Astrocyte of the spinal cord (primary cell): ENCODE measurements around the gene KCNT2.

Source experiments
- DNase-seq: peaks from one replicate; pipeline ENCODE4 v3.0.0; 2011; ENCODE audit warnings: low read depth, low spot score
- H3K4me3 ChIP-seq: 2 replicates; pipeline ENCODE4 v1.5.1; 2011; ENCODE audit warnings: low read depth, mild to moderate bottlenecking, low read length, moderate library complexity
- in situ Hi-C: cut with HindIII; loops from 2 replicates; pipeline ENCODE4 v1.10.0; 2017; ENCODE audit warnings: low sequenced_read_pairs
- TF ChIP-seq, protein P1 (sequence below): IDR thresholded peaks from 2 replicates; pipeline ENCODE4 v1.5.1; 2012; ENCODE audit warnings: low read depth, mild to moderate bottlenecking, low read length, inconsistent platforms

The KCNT2 gene

GRCh38 chr1:196393742-196394141 lies 214.5 kb downstream of the KCNT2 start:
- DNase-seq: peak; percentile 72
- in situ Hi-C loops: no loop called here
- H3K4me3 ChIP-seq: no peak overlapping the region

GRCh38 chr1:196393282-196393681 lies 215.0 kb downstream of the KCNT2 start:
- TF ChIP-seq, protein P1, sequence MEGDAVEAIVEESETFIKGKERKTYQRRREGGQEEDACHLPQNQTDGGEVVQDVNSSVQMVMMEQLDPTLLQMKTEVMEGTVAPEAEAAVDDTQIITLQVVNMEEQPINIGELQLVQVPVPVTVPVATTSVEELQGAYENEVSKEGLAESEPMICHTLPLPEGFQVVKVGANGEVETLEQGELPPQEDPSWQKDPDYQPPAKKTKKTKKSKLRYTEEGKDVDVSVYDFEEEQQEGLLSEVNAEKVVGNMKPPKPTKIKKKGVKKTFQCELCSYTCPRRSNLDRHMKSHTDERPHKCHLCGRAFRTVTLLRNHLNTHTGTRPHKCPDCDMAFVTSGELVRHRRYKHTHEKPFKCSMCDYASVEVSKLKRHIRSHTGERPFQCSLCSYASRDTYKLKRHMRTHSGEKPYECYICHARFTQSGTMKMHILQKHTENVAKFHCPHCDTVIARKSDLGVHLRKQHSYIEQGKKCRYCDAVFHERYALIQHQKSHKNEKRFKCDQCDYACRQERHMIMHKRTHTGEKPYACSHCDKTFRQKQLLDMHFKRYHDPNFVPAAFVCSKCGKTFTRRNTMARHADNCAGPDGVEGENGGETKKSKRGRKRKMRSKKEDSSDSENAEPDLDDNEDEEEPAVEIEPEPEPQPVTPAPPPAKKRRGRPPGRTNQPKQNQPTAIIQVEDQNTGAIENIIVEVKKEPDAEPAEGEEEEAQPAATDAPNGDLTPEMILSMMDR: no peak
- no peak overlapping the region for H3K4me3 ChIP-seq
- in situ Hi-C loops: no loop called here
- no peak for DNase-seq

More at GRCh38 chr1:196393742-196394141, 214.5 kb downstream of the KCNT2 start:
- TF ChIP-seq, protein P1: no peak

GRCh38 chr1:196387766-196388165 lies 220.5 kb downstream of the KCNT2 start:
- peak; percentile 61 for DNase-seq
- in situ Hi-C loops: no loop called here
- TF ChIP-seq, protein P1: no peak
- no peak overlapping the region for H3K4me3 ChIP-seq

- TF ChIP-seq, protein P1: no peak
- no peak overlapping the region for H3K4me3 ChIP-seq
- no peak for DNase-seq
- in situ Hi-C loops: no loop called here
Measured at GRCh38 chr1:196385109-196385508, 223.1 kb downstream of the KCNT2 start.

GRCh38 chr1:196382383-196382782 lies 225.9 kb downstream of the KCNT2 start:
- no peak for DNase-seq
- in situ Hi-C loops: no loop called here
- TF ChIP-seq, protein P1: no peak
- H3K4me3 ChIP-seq: no peak overlapping the region

DNA sequence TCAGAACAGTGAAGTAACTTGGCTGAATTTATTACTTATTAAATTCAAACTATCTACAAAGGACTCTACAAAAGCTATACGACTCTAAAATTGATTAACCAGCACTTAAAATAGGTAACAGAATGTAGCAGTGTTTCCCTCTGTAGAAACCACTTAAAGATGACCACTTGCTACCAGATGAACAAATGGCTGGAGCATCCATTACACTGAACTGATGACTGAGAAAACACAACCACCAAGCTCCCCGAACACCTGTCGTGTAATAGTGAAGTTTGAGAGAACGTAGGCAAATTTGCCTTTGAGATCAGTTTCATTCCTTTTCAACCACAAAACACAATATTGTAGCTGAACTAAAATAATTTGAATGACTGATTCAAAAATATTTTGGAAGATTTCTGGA lies 226.7 kb downstream of the KCNT2 start:
- in situ Hi-C loops: no loop called here
- DNase-seq: no peak
- TF ChIP-seq, protein P1: no peak
- no peak overlapping the region for H3K4me3 ChIP-seq

DNA sequence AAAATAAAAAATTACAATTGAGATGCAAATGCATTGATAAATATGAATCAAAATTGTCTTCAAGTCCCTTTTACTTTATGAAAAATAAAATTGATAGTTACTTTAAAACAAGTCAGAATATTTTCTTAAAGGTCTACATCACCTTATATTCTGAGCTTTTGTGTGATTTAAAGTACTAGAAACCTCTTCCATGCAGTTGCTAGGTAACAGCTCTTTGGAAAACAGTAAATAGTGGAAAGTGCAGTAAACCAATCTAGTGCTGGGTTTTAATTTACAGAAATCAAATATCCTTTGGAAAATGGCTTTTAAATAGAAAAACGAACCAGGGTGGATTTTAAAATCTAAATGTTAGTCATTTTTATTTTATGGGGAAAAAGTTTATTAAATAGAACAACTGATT lies 227.9 kb downstream of the KCNT2 start:
- TF ChIP-seq, protein P1: no peak
- in situ Hi-C loops: no loop called here
- DNase-seq: peak; percentile 22
- H3K4me3 ChIP-seq: no peak overlapping the region
